PC-9 (cell line): Measurements from ENCODE around the gene C19orf25.

Experiments
- EZH2 ChIP-seq: fragments of 200-600 bp; sonication (generic); IDR thresholded peaks from 2 replicates; pipeline ENCODE4 v1.8.0; 2017; ENCODE audit warnings: antibody characterized with exemption, low read depth
- TF ChIP-seq, protein P1 (sequence below): fragments of 200-600 bp; sonication (generic); conservative IDR thresholded peaks from 2 replicates; pipeline ENCODE4 v1.6.1; 2017; ENCODE audit warnings: mixed run types, antibody characterized with exemption, mild to moderate bottlenecking, moderate library complexity

DNA sequence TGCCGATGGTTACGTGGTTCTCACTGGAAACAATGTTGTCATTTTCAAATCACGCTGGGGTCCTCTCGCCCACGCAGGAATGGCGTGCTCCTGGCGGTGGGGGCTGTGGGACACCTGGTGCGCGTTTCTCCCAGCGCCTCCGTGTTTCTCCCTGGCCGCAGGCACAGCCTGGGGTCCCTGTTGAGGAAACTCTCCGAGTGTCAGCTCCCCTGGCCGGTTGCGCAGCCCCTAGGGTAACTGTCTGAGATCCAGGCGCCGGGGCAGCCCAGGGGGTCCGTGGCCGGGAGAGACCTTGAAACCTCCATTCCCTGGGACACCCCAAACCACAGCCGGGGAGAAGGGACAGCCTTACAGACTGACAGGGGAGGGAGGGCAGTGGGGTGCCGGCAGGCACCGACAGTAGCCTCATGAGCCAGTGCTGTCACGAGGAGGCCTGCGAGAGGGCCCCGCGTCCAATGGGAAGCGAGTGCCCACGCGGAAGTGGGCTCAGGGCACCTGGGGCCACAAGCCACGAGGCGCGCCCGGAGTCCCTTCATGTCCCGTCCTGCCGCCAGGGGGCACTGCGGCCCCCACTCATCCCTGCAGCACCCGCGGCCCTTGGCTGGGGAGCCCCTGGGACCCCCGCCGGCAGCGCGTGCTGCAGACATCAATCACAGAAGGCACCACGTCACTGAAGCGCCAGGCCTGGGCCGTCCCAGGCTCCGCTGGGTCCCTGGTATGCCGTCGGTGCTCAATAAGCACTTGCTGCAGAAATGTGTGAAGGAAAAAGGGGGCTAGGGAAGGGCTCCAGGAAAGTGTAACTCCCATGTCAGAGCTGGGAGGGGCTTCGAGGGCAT, 24.3 kb upstream of the C19orf25 start:
- no peak for TF ChIP-seq EZH2
- TF ChIP-seq, protein P1, sequence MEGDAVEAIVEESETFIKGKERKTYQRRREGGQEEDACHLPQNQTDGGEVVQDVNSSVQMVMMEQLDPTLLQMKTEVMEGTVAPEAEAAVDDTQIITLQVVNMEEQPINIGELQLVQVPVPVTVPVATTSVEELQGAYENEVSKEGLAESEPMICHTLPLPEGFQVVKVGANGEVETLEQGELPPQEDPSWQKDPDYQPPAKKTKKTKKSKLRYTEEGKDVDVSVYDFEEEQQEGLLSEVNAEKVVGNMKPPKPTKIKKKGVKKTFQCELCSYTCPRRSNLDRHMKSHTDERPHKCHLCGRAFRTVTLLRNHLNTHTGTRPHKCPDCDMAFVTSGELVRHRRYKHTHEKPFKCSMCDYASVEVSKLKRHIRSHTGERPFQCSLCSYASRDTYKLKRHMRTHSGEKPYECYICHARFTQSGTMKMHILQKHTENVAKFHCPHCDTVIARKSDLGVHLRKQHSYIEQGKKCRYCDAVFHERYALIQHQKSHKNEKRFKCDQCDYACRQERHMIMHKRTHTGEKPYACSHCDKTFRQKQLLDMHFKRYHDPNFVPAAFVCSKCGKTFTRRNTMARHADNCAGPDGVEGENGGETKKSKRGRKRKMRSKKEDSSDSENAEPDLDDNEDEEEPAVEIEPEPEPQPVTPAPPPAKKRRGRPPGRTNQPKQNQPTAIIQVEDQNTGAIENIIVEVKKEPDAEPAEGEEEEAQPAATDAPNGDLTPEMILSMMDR = peak; percentile 77
